Hindlimb muscle (tissue), 1 donor: Measurements from ENCODE around the gene HACD2. TPM values are rescaled to one million over a fixed set of nuclear protein-coding genes. Genes with fewer than 3 reads are reported as not detected.
"Not testable (repeated sequence)": the region's sequence is repeated elsewhere in the genome, so short reads cannot be mapped to it uniquely, and the experiment has no call there.

ENCODE experiments used
- DNase-seq: peaks from one replicate; pipeline ENCODE4 v3.0.0-alpha.2; 2013
- polyA plus RNA-seq: library from polyadenylated mRNA; unstranded; fragments of 120-200 nt; gene quantifications from one replicate; pipeline ENCODE4 v1.2.1, GENCODE V29; 2013; ENCODE audit not compliant: insufficient read length

Gene HACD2
- polyA plus RNA-seq, 1 donor: 14.0 TPM

GRCh38 chr3:123523023-123523412 lies 61.8 kb downstream of the HACD2 start:
- DNase-seq: no peak

DNA sequence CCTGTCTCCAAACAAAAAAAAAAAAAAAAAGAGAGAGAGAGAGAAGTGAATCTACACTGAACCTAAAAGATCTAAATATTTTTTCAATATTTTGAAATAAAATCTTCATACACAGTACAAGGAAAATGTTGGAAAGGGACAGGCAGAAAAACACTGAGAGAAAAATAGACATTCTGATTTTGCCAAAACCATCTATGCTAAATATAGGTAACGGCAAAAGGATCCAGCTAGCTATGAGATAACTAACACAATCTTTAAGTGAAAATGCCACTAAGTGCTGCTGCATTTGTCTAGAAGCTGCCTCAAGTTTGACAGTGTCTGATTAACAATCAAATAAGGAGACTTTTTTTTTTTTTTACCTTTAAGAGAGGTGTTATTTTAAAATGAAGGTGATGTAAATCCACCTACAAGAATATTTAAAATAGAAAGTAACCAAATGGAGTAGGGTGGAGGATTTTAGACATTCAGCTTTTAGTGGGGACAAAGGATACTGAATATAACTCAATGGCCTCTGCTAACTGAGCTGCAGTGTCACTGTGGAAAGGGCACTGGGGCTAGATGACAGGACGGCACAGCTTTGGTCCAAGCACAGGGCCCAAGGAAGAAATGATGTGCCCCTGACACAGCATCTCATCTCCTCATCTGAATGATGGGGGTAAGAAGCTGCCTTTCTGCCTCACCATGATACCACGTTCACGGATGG lies 62.4 kb downstream of the HACD2 start:
- no peak for DNase-seq

DNA sequence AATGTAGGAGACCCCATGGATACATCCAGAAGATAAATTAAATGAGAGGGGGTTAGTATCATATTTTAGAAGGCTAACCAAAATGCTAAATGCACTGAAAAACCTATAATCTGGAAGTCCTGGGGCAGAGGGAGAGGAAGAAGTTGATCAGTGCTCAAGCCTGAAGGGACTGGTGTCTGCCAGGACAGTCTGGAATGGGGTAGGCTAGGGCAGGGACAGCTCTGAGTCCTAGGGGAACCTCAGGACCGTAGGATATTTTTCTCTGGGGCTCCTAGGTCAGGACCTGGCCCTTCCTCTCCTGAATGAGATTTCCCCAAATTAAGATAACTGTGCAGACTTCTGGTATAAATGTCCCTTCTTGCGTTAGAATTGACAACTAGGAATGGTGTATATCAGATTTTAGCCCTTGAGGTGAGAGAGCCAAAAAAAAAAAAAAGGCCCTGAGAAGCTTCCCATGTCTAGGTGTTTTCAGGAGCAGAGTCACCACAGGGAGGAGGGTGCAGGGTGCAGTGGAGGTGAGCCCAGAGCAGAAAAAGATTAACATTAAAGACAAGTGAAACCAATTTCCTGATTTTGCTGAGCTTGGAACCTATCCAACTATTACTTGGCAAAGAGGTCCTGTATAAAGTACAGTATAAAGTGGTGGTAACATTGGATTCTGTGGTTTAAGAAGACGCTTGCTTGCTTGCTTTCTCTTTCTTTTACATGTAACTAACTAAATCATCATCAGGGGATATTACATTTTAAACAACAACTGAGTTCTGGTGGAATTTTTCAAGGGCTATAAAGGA lies 63.5 kb downstream of the HACD2 start:
- no peak for DNase-seq

- no peak for DNase-seq
Observed at GRCh38 chr3:123520656-123521055, 64.2 kb downstream of the HACD2 start.

- no peak for DNase-seq
Observed at GRCh38 chr3:123518892-123519485, 65.9 kb downstream of the HACD2 start.

GRCh38 chr3:123511726-123512125 lies 73.1 kb downstream of the HACD2 start:
- no peak for DNase-seq

- no peak for DNase-seq
Observed at GRCh38 chr3:123511084-123511483, 73.8 kb downstream of the HACD2 start.

DNA sequence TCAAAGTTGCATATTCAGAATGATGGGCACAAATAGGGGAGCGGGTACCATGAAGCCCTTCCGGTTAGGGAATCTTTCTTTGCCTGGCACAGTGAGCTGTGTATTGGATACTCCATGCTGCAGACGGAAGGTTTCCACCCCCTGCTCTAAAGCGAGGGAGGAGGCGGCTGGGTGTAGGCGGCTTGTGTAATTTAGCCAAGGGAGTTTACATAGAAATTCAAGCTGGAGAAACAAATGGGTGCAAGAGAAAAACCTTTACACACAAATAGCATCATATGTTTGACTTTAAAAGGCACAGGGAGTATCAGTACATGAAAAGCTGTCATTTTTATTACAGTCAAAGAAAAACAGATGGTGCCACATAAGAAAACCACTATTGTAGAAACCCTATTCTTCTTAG lies 76.7 kb downstream of the HACD2 start:
- DNase-seq: no peak

- DNase-seq: no peak
Observed at GRCh38 chr3:123505820-123506219, 79.0 kb downstream of the HACD2 start.

DNA sequence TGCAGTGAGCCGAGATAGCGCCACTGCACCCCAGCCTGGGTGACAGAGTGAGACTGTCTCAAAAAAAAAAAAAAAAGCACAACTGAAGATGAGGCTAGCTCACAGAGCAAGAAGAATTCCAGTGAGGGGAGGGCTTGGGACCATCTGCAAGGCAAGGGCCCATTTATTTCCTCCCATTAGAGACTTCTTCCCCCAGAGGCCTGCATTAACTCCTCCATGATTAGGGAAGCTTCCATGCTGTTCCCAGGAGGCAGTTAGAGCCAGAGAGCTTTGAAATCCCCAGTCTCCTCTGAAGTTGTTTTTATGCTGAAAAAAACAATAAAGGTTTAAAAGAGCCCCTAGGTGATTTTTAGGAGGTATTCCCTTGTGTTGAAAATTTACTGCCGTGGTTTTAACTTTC lies 81.7 kb downstream of the HACD2 start:
- DNase-seq: no peak

DNA sequence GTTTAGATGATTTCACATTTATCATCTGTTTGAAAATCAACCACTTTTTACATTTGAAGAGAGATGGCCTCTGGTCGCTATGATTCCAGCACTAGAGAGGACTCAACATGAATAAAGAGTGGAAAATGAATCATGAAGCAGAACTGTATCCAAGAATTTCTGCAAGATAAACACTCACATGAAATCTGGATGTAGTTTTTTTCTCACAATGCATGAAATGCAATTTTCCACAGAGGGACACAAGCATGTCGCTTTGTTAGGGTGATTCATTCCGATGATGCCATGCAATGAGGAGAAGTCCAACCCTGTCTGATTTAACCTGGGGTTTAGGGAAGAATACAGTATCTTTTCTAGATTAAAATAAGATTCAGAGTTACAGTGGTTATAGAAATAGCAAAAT lies 85.5 kb downstream of the HACD2 start:
- no peak for DNase-seq

GRCh38 chr3:123498761-123499160 lies 86.1 kb downstream of the HACD2 start:
- DNase-seq: no peak

- no peak for DNase-seq
Observed at GRCh38 chr3:123493912-123494311, 90.9 kb downstream of the HACD2 start.

GRCh38 chr3:123491966-123492587 lies 92.8 kb downstream of the HACD2 start:
- DNase-seq: no peak

DNA sequence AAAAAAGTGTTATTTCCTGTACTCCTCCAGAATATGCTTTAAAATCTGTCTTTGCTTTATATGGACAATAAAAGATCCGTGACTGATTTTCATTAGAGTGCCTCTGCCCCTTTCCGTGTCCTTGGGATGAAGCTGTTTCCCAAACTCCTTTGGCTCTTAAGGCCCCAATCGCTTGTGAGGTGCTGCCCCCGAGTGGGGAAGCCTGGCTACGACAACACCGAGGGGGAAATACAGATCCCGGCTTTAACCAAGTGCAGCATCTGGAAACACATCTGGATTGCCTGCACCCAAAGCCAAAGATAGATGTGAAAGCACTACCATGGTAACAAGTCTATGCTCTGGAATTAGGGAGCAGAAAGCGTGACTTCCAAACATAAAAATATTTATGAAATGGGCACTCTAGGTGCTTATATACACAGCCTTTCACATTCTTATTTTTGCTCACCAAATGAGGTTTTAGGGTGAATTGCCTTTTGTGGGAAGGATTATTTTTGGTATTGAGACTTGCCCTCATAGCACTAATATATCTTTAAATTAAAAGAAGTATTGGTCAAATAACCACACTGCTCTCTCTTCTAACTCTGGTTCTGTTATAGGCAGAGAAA lies 95.4 kb downstream of the HACD2 start:
- DNase-seq: peak; percentile 81

GRCh38 chr3:123488645-123489347 lies 96.1 kb downstream of the HACD2 start:
- no peak for DNase-seq

- DNase-seq: not testable (repeated sequence)
Observed at GRCh38 chr3:123487063-123487462, 97.8 kb downstream of the HACD2 start.

- no peak for DNase-seq
Observed at GRCh38 chr3:123486460-123486859, 98.4 kb downstream of the HACD2 start.

DNA sequence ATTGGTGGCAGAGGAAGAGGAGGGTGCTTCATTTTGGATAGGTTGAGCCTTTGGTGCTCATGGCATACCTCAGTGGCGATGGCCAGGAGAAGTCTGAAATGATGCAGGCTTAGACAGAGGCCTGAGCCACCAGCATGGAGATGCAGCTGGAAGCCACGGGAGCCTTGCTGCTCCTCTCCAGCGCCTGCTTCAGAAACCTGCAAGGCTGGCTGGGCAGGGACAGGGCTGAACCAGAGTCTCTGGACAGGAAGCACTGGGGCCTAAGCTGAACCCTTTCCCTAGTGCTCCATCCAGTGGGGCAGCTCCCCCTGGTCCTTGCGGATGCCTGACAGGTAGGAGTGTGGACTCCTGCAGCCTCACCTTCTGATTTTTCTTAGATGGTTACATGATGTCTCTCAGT lies 99.3 kb downstream of the HACD2 start:
- DNase-seq: no peak

DNA sequence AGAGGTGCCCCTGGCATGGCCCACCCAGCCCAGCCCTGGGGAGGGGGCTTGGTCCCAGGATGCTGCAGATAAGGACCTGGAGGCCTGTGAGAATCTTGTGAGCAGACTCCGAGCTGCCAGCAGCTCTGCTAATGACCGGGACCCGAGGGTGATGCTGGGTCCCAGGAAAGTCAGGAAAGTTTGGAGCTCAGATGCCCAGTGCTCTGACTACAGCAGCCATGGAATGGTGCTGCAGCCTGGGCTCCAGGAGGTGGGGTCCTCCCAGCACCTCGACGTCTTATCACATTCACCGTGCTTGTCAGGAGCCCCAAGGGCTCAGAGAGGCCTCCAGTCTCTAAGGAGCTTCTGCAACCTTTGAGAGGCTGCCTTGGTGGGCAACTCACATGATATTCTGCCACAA lies 101.7 kb downstream of the HACD2 start:
- no peak for DNase-seq

- DNase-seq: no peak
Observed at GRCh38 chr3:123481722-123482457, 103.0 kb downstream of the HACD2 start.

GRCh38 chr3:123481071-123481470 lies 103.8 kb downstream of the HACD2 start:
- DNase-seq: no peak
